MCF 10A (cell line): ENCODE results near the gene KCTD16. TPM values are rescaled to one million over a fixed set of nuclear protein-coding genes. Genes with fewer than 3 reads are reported as not detected.
A peak's percentile ranks its signal among the peaks of the same experiment; 100 is the strongest.

Experiments
- Bru-seq: library from RNA; stranded (reverse); fragments of 400-500 nt; gene quantifications from one replicate; lab custom pipeline; 2021; lab: Mats Ljungman, UMichigan
- BruChase-seq, 2 experiments: library from RNA; stranded (reverse); fragments of 400-500 nt; gene quantifications; one replicate each; lab custom pipeline; 2021; lab: Mats Ljungman, UMichigan
- BruUV-seq: library from RNA; stranded (reverse); fragments of 400-500 nt; replicated peaks from 2 replicates; lab custom pipeline; 2021; lab: Mats Ljungman, UMichigan
- CTCF ChIA-PET: fragments of 300-600 bp; sonication (Branson Sonifier 250); formaldehyde crosslinking; extraction: SDS; loops from one replicate; lab custom pipeline; 2021; ENCODE audit warnings: antibody characterized with exemption, inconsistent platforms; lab: Yijun Ruan, JAX
- POLR2A ChIA-PET: fragments of 300-600, 350-650 bp; sonication (Branson Sonifier 250); formaldehyde crosslinking; extraction: SDS; loops from one replicate; lab custom pipeline; 2020; ENCODE audit warnings: antibody characterized with exemption, inconsistent platforms; lab: Yijun Ruan, JAX
- DNase-seq: peaks from one replicate; pipeline ENCODE4 v3.0.0-alpha.2; 2018; ENCODE audit not compliant: unreplicated experiment
- H3K27ac Mint-ChIP-seq: one replicate; pipeline ENCODE4 v1.8.0; 2022; ENCODE audit warnings: mild to moderate bottlenecking, low read depth, mixed read lengths; ENCODE audit not compliant: unreplicated experiment
- H3K27me3 Mint-ChIP-seq: one replicate; pipeline ENCODE4 v1.8.0; 2022; ENCODE audit warnings: mixed read lengths; ENCODE audit not compliant: insufficient read depth, unreplicated experiment
- H3K36me3 Mint-ChIP-seq: one replicate; pipeline ENCODE4 v1.8.0; 2022; ENCODE audit warnings: mild to moderate bottlenecking, moderate library complexity, mixed read lengths; ENCODE audit not compliant: insufficient read depth, unreplicated experiment
- H3K4me1 Mint-ChIP-seq: one replicate; pipeline ENCODE4 v1.8.0; 2022; ENCODE audit warnings: mixed read lengths; ENCODE audit not compliant: insufficient read depth, unreplicated experiment
- H3K4me3 Mint-ChIP-seq: one replicate; pipeline ENCODE4 v1.8.0; 2022; ENCODE audit warnings: mild to moderate bottlenecking, moderate library complexity, mixed read lengths; ENCODE audit not compliant: unreplicated experiment
- H3K9me3 Mint-ChIP-seq: one replicate; pipeline ENCODE4 v1.8.0; 2022; ENCODE audit warnings: mixed read lengths; ENCODE audit not compliant: unreplicated experiment
- CTCF ChIP-seq: fragments of 200-600 bp; IDR thresholded peaks from one replicate; pipeline ENCODE4 v1.8.0; 2022; ENCODE audit warnings: antibody characterized with exemption, mild to moderate bottlenecking; ENCODE audit not compliant: unreplicated experiment
- intact Hi-C: fragments of 100-400 bp; cut with micrococcal nuclease; formaldehyde crosslinking; loops from 2 replicates; pipeline ENCODE4 v1.14.1; 2022
- long read RNA-seq: library from polyadenylated mRNA; stranded (forward); transcript quantifications from one replicate; pipeline ENCODE4 v2.0.0, GENCODE V29; 2022
- total RNA-seq: library from RNA; stranded (reverse); gene quantifications from 2 replicates; pipeline ENCODE4 v1.2.3, GENCODE V29; 2022

Gene KCTD16
- total RNA-seq (0.16 and 0.20 TPM in 2 replicates), Bru-seq, nascent RNA (percentile 24 among the genes with signal in this experiment), BruChase-seq, experiment 1, labeled RNA remaining after a 6-hour chase (percentile 28 among the genes with signal in this experiment), BruChase-seq, experiment 2, labeled RNA remaining after a 2-hour chase (percentile 30 among the genes with signal in this experiment)
- long read RNA-seq, result 0 reads

GRCh38 chr5:144170276-144171024 is at the start of gene KCTD16, which contains the start of gene YIPF5:
TSS of gene KCTD16 (plus strand) at chr5:144170873.
TSS of gene YIPF5 (minus strand) at chr5:144170659. CDS start at chr5:144169955, 704 bp downstream.
- peak within 1 kb of the TSS; percentile 97 for H3K27ac Mint-ChIP-seq
- no peak for TF ChIP-seq CTCF
- no peaks in the 10 kb centered on the region for H3K27me3 Mint-ChIP-seq
- peaks cover 37% of the 10 kb centered on the region for H3K4me1 Mint-ChIP-seq
- ChIA-PET CTCF (interaction anchor here (0.7 to 2.0 kb wide), 6 partner anchors 20 to 1873 kb away, joined by 3 to 8 read pairs (median 4); no protein-coding TSS in a partner anchor), POLR2A (interaction anchor here (0.6 to 4.5 kb wide), 40 partner anchors 9 to 1902 kb away, joined by 3 to 54 read pairs (median 4); partner anchors contain the start of gene NR3C1)
- H3K4me3 Mint-ChIP-seq, result peak within 1 kb of the TSS; percentile 94
- no TSS peak for BruUV-seq
- peaks cover 31% of the 10 kb centered on the region for H3K36me3 Mint-ChIP-seq
- H3K9me3 Mint-ChIP-seq, result no peaks in the 10 kb centered on the region
- DNase-seq, result peak; percentile 99
- intact Hi-C loops, result no loop called here

- BruUV-seq, result no TSS peak
- POLR2A ChIA-PET, result interaction anchor here (0.5 to 1.5 kb wide), 3 partner anchors 14 to 95 kb away, joined by 3 to 5 read pairs (median 4); no protein-coding TSS in a partner anchor
- DNase-seq, result no peak
- intact Hi-C loops, result no loop called here
- no peak overlapping the region for H3K27ac Mint-ChIP-seq
- H3K4me3 Mint-ChIP-seq, result no peak overlapping the region
- CTCF ChIA-PET, result interaction anchor here (0.7 to 2.2 kb wide), 7 partner anchors 10 to 614 kb away, joined by 3 to 6 read pairs (median 5); no protein-coding TSS in a partner anchor
- no peak for TF ChIP-seq CTCF
- H3K36me3 Mint-ChIP-seq, result no peaks in the 10 kb centered on the region
- no peaks in the 10 kb centered on the region for H3K27me3 Mint-ChIP-seq
- H3K4me1 Mint-ChIP-seq, result peaks cover 13% of the 10 kb centered on the region
- peaks cover 17% of the 10 kb centered on the region for H3K9me3 Mint-ChIP-seq
Observed at GRCh38 chr5:144121577-144121976, 49.1 kb upstream of the KCTD16 start.

GRCh38 chr5:144122081-144122480 is 48.6 kb upstream of the KCTD16 start:
- peaks cover 17% of the 10 kb centered on the region for H3K9me3 Mint-ChIP-seq
- no peak overlapping the region for H3K4me3 Mint-ChIP-seq
- BruUV-seq, result no TSS peak
- intact Hi-C loops, result no loop called here
- DNase-seq, result no peak
- ChIA-PET POLR2A (interaction anchor here (0.5 to 1.5 kb wide), 5 partner anchors 14 to 1239 kb away, joined by 3 to 5 read pairs (median 3); no protein-coding TSS in a partner anchor), CTCF (interaction anchor here (1.0 to 2.2 kb wide), 6 partner anchors 9 to 614 kb away, joined by 4 to 6 read pairs (median 5); no protein-coding TSS in a partner anchor)
- no peaks in the 10 kb centered on the region for H3K27me3 Mint-ChIP-seq
- H3K36me3 Mint-ChIP-seq, result no peaks in the 10 kb centered on the region
- no peak overlapping the region for H3K27ac Mint-ChIP-seq
- TF ChIP-seq CTCF, result no peak
- H3K4me1 Mint-ChIP-seq, result peaks cover 13% of the 10 kb centered on the region

- no peaks in the 10 kb centered on the region for H3K36me3 Mint-ChIP-seq
- no TSS peak for BruUV-seq
Observed at GRCh38 chr5:144122641-144123040, 48.0 kb upstream of the KCTD16 start.

More at GRCh38 chr5:144122641-144123040, 48.0 kb upstream of the KCTD16 start:
- H3K9me3 Mint-ChIP-seq, result peaks cover 17% of the 10 kb centered on the region
- peaks cover 13% of the 10 kb centered on the region for H3K4me1 Mint-ChIP-seq
- CTCF ChIA-PET, result interaction anchor here (0.5 to 2.2 kb wide), 6 partner anchors 11 to 615 kb away, joined by 3 to 6 read pairs (median 5); no protein-coding TSS in a partner anchor
- POLR2A ChIA-PET, result interaction anchor here (0.7 to 1.5 kb wide), 3 partner anchors 13 to 1239 kb away, joined by 3 to 5 read pairs (median 3); no protein-coding TSS in a partner anchor
- no peak overlapping the region for H3K27ac Mint-ChIP-seq
- DNase-seq, result no peak
- no peak overlapping the region for H3K4me3 Mint-ChIP-seq
- intact Hi-C loops, result no loop called here
- H3K27me3 Mint-ChIP-seq, result no peaks in the 10 kb centered on the region
- no peak for TF ChIP-seq CTCF
